ENCODE data around the gene RAD50.
"Not testable (repeated sequence)": the region's sequence is repeated elsewhere in the genome, so short reads cannot be mapped to it uniquely, and the experiment has no call there.

The RAD50 gene

DNA sequence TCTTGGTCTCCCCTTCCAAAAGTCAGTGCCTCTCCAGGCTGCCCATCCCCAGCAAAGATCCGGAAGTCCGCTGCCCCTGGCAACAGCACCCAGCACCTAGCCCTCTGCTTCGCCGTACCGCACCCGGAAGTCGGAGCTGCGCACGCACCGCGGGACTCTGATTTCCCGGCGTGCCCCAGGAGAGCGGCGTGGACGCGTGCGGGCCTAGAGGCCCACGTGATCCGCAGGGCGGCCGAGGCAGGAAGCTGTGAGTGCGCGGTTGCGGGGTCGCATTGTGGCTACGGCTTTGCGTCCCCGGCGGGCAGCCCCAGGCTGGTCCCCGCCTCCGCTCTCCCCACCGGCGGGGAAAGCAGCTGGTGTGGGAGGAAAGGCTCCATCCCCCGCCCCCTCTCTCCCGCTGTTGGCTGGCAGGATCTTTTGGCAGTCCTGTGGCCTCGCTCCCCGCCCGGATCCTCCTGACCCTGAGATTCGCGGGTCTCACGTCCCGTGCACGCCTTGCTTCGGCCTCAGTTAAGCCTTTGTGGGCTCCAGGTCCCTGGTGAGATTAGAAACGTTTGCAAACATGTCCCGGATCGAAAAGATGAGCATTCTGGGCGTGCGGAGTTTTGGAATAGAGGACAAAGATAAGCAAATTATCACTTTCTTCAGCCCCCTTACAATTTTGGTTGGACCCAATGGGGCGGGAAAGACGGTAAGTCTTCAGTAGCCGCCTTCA, at the start of gene RAD50:
TSS of gene RAD50 (plus strand) at position 215 of the 715 bp plus-strand sequence. CDS start at position 563, 348 bp downstream.
- Histone ChIP-seq H3K4me1 (ENCODE audit: control insufficient read depth, insufficient read depth, low read length, unreplicated experiment) (peaks cover 4% of the 10 kb centered on the region), H3K27ac (ENCODE audit: low read depth, low read length) (peak within 1 kb of the TSS; percentile 73), H3K4me3 (ENCODE audit: low read depth, low read length) (peak within 1 kb of the TSS; percentile 95), H2AFZ (ENCODE audit: low read length, unreplicated experiment) (peak within 1 kb of the TSS; percentile 85), H3K27me3 (ENCODE audit: insufficient read depth, low read length) (no peaks in the 10 kb centered on the region), H3K79me2 (ENCODE audit: control insufficient read depth, insufficient read depth, low read length, unreplicated experiment) (peaks cover 41% of the 10 kb centered on the region), H3K36me3 (ENCODE audit: insufficient read depth, low read length) (peaks cover 24% of the 10 kb centered on the region)

DNA sequence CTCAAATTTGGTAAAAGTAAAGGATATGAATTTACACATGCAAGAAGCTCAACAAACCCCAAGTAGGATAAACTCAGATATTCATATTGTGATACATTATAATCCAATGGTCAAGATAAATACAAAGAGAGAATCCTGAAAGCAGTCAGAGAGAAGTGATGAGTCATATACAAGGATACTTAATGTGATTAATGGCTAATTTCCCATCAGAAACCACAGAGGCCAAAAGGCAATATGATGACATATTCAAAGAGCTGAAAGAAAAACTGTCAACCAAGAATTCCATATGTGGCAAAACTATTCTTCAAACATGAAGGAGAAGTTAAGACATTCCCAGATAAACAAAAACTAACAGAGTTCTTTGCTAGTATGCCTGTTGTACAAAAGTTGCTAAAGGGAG, 46.7 kb upstream of the RAD50 start:
- H2AFZ ChIP-seq (ENCODE audit: low read length, unreplicated experiment), result no peak overlapping the region
- H3K79me2 ChIP-seq (ENCODE audit: control insufficient read depth, insufficient read depth, low read length, unreplicated experiment), result no peaks in the 10 kb centered on the region
- H3K27me3 ChIP-seq (ENCODE audit: insufficient read depth, low read length), result no peaks in the 10 kb centered on the region
- H3K4me3 ChIP-seq (ENCODE audit: low read depth, low read length), result no peak overlapping the region
- peaks cover 9% of the 10 kb centered on the region for H3K4me1 ChIP-seq (ENCODE audit: control insufficient read depth, insufficient read depth, low read length, unreplicated experiment)
- no peaks in the 10 kb centered on the region for H3K36me3 ChIP-seq (ENCODE audit: insufficient read depth, low read length)
- H3K27ac ChIP-seq (ENCODE audit: low read depth, low read length), result peak overlapping the region; percentile 29

GRCh38 chr5:132513618-132514336, 43.0 kb upstream of the RAD50 start:
- not testable (repeated sequence) for H3K27ac ChIP-seq (ENCODE audit: low read depth, low read length); H3K4me1 ChIP-seq (ENCODE audit: control insufficient read depth, insufficient read depth, low read length, unreplicated experiment); H3K36me3 ChIP-seq (ENCODE audit: insufficient read depth, low read length); H3K4me3 ChIP-seq (ENCODE audit: low read depth, low read length); H3K79me2 ChIP-seq (ENCODE audit: control insufficient read depth, insufficient read depth, low read length, unreplicated experiment); H2AFZ ChIP-seq (ENCODE audit: low read length, unreplicated experiment); H3K27me3 ChIP-seq (ENCODE audit: insufficient read depth, low read length)

- H3K4me3 ChIP-seq (ENCODE audit: low read depth, low read length); H3K4me1 ChIP-seq (ENCODE audit: control insufficient read depth, insufficient read depth, low read length, unreplicated experiment); H3K27me3 ChIP-seq (ENCODE audit: insufficient read depth, low read length); H3K79me2 ChIP-seq (ENCODE audit: control insufficient read depth, insufficient read depth, low read length, unreplicated experiment); H3K36me3 ChIP-seq (ENCODE audit: insufficient read depth, low read length); H3K27ac ChIP-seq (ENCODE audit: low read depth, low read length); H2AFZ ChIP-seq (ENCODE audit: low read length, unreplicated experiment): not testable (repeated sequence)
Measured at GRCh38 chr5:132522067-132522466, 34.7 kb upstream of the RAD50 start.

DNA sequence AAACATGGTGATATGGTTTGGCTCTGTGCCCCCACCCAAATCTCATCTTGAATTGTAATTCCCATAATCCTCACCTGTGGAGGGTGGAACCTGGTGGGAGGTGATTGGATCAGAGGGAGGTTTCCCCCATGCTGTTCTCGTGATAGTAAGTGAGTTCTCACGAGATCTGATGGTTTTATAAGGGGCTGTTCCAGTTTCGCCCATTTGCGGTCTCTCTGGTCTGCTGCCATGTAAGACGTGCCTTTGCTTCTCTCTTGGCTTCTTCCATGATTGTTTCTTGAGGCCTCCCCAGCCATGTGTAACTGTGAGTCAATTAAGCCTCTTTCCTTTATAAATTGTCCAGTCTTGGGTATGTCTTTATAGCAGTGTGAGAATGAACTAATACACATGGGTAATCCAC, 31.9 kb upstream of the RAD50 start:
- not testable (repeated sequence) for H3K79me2 ChIP-seq (ENCODE audit: control insufficient read depth, insufficient read depth, low read length, unreplicated experiment); H3K27ac ChIP-seq (ENCODE audit: low read depth, low read length); H3K4me3 ChIP-seq (ENCODE audit: low read depth, low read length); H3K27me3 ChIP-seq (ENCODE audit: insufficient read depth, low read length); H2AFZ ChIP-seq (ENCODE audit: low read length, unreplicated experiment); H3K4me1 ChIP-seq (ENCODE audit: control insufficient read depth, insufficient read depth, low read length, unreplicated experiment); H3K36me3 ChIP-seq (ENCODE audit: insufficient read depth, low read length)

DNA sequence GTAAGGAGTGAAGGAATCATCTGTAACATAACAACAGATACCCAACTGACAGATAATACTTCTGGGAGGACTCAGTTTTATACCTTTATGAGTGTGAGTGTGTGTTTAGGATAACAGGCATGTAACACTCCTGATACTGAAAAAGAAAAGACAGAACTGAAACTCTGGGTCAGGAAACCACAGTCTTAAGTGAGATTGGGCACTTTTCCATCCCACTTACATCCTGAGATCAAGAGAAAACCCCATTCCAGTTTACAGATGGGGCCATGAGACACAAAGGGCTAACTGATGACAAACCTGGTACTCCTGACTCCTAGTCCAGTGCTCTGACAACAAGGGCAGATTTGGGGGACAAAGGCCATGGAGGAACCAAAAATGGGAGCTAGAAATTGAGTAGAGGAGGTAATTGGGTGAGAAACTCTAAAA, 31.5 kb upstream of the RAD50 start:
- Histone ChIP-seq H3K27ac (ENCODE audit: low read depth, low read length) (no peak overlapping the region), H2AFZ (ENCODE audit: low read length, unreplicated experiment) (no peak overlapping the region), H3K36me3 (ENCODE audit: insufficient read depth, low read length) (no peaks in the 10 kb centered on the region), H3K4me3 (ENCODE audit: low read depth, low read length) (no peak overlapping the region), H3K79me2 (ENCODE audit: control insufficient read depth, insufficient read depth, low read length, unreplicated experiment) (no peaks in the 10 kb centered on the region), H3K4me1 (ENCODE audit: control insufficient read depth, insufficient read depth, low read length, unreplicated experiment) (no peaks in the 10 kb centered on the region), H3K27me3 (ENCODE audit: insufficient read depth, low read length) (no peaks in the 10 kb centered on the region; the same call in 1 of the 2 replicates)

- Histone ChIP-seq H3K4me3 (ENCODE audit: low read depth, low read length) (no peak overlapping the region), H2AFZ (ENCODE audit: low read length, unreplicated experiment) (no peak overlapping the region), H3K79me2 (ENCODE audit: control insufficient read depth, insufficient read depth, low read length, unreplicated experiment) (no peaks in the 10 kb centered on the region), H3K27ac (ENCODE audit: low read depth, low read length) (no peak overlapping the region), H3K36me3 (ENCODE audit: insufficient read depth, low read length) (no peaks in the 10 kb centered on the region), H3K4me1 (ENCODE audit: control insufficient read depth, insufficient read depth, low read length, unreplicated experiment) (no peaks in the 10 kb centered on the region), H3K27me3 (ENCODE audit: insufficient read depth, low read length) (peaks cover 7% of the 10 kb centered on the region)
Measured at GRCh38 chr5:132526290-132526973, 30.3 kb upstream of the RAD50 start.

- Histone ChIP-seq H3K79me2 (ENCODE audit: control insufficient read depth, insufficient read depth, low read length, unreplicated experiment) (no peaks in the 10 kb centered on the region), H3K36me3 (ENCODE audit: insufficient read depth, low read length) (no peaks in the 10 kb centered on the region), H3K27ac (ENCODE audit: low read depth, low read length) (no peak overlapping the region), H3K27me3 (ENCODE audit: insufficient read depth, low read length) (peaks cover 10% of the 10 kb centered on the region; the same call in 1 of the 2 replicates), H3K4me3 (ENCODE audit: low read depth, low read length) (no peak overlapping the region), H3K4me1 (ENCODE audit: control insufficient read depth, insufficient read depth, low read length, unreplicated experiment) (no peaks in the 10 kb centered on the region), H2AFZ (ENCODE audit: low read length, unreplicated experiment) (no peak overlapping the region)
Measured at GRCh38 chr5:132526974-132527564, 29.7 kb upstream of the RAD50 start.

GRCh38 chr5:132528021-132528420, 28.8 kb upstream of the RAD50 start:
- no peaks in the 10 kb centered on the region for H3K4me1 ChIP-seq (ENCODE audit: control insufficient read depth, insufficient read depth, low read length, unreplicated experiment)
- H3K4me3 ChIP-seq (ENCODE audit: low read depth, low read length), result no peak overlapping the region
- peaks cover 15% of the 10 kb centered on the region for H3K27me3 ChIP-seq (ENCODE audit: insufficient read depth, low read length)
- H3K79me2 ChIP-seq (ENCODE audit: control insufficient read depth, insufficient read depth, low read length, unreplicated experiment), result no peaks in the 10 kb centered on the region
- H3K36me3 ChIP-seq (ENCODE audit: insufficient read depth, low read length), result no peaks in the 10 kb centered on the region
- H2AFZ ChIP-seq (ENCODE audit: low read length, unreplicated experiment), result no peak overlapping the region
- H3K27ac ChIP-seq (ENCODE audit: low read depth, low read length), result no peak overlapping the region

- no peaks in the 10 kb centered on the region for H3K36me3 ChIP-seq (ENCODE audit: insufficient read depth, low read length)
- peaks cover 21% of the 10 kb centered on the region for H3K27me3 ChIP-seq (ENCODE audit: insufficient read depth, low read length)
- no peaks in the 10 kb centered on the region for H3K79me2 ChIP-seq (ENCODE audit: control insufficient read depth, insufficient read depth, low read length, unreplicated experiment)
- no peak overlapping the region for H2AFZ ChIP-seq (ENCODE audit: low read length, unreplicated experiment)
- H3K4me3 ChIP-seq (ENCODE audit: low read depth, low read length), result no peak overlapping the region
- no peak overlapping the region for H3K27ac ChIP-seq (ENCODE audit: low read depth, low read length)
- no peaks in the 10 kb centered on the region for H3K4me1 ChIP-seq (ENCODE audit: control insufficient read depth, insufficient read depth, low read length, unreplicated experiment)
Measured at GRCh38 chr5:132528866-132529634, 27.7 kb upstream of the RAD50 start.
